KMS-11 (cell line): ENCODE results near the gene ATP13A3.

Experiments used
- H2AFZ ChIP-seq: fragments of 200-600 bp; sonication (generic); 2 replicates; pipeline ENCODE4 v1.6.1; 2016; ENCODE audit warnings: antibody characterized with exemption, mixed run types, low read depth
- H3K27ac ChIP-seq: fragments of 200-600 bp; sonication (generic); 2 replicates; pipeline ENCODE4 v1.6.1; 2016; ENCODE audit warnings: mild to moderate bottlenecking, mixed run types
- H3K27me3 ChIP-seq: fragments of 200-600 bp; sonication (generic); 2 replicates; pipeline ENCODE4 v1.6.1; 2017; ENCODE audit warnings: mild to moderate bottlenecking, low read depth, mixed run types, moderate library complexity; ENCODE audit not compliant: insufficient read depth
- H3K36me3 ChIP-seq: fragments of 200-600 bp; sonication (generic); 2 replicates; pipeline ENCODE4 v1.6.1; 2017; ENCODE audit warnings: mild to moderate bottlenecking, mixed run types; ENCODE audit not compliant: insufficient read depth
- H3K4me1 ChIP-seq: fragments of 200-600 bp; sonication (generic); 2 replicates; pipeline ENCODE4 v1.6.1; 2016; ENCODE audit warnings: mild to moderate bottlenecking, low read depth, mixed run types; ENCODE audit not compliant: poor library complexity, severe bottlenecking
- H3K4me2 ChIP-seq: fragments of 200-600 bp; sonication (generic); 2 replicates; pipeline ENCODE4 v1.7.0; 2016; ENCODE audit warnings: mild to moderate bottlenecking, mixed run types
- H3K4me3 ChIP-seq: fragments of 200-600 bp; sonication (generic); IDR thresholded peaks from 2 replicates; pipeline ENCODE4 v1.6.1; 2017; ENCODE audit warnings: low read depth, low read length, mixed read lengths; ENCODE audit not compliant: insufficient read depth
- H3K79me2 ChIP-seq: fragments of 200-600 bp; sonication (generic); 2 replicates; pipeline ENCODE4 v1.6.1; 2016; ENCODE audit warnings: low read depth, mixed run types; ENCODE audit not compliant: insufficient read depth
- H3K9ac ChIP-seq: fragments of 200-600 bp; sonication (generic); 2 replicates; pipeline ENCODE4 v1.6.1; 2016; ENCODE audit warnings: mild to moderate bottlenecking, mixed run types
- H4K20me1 ChIP-seq: fragments of 200-600 bp; sonication (generic); 2 replicates; pipeline ENCODE4 v1.6.1; 2016; ENCODE audit warnings: mild to moderate bottlenecking, mixed run types; ENCODE audit not compliant: insufficient read depth
- CTCF ChIP-seq: fragments of 200-600 bp; sonication (generic); conservative IDR thresholded peaks from 2 replicates; pipeline ENCODE4 v1.6.1; 2017; ENCODE audit warnings: low read depth, mild to moderate bottlenecking, antibody characterized with exemption, low read length, moderate library complexity, mixed read lengths

Gene ATP13A3

GRCh38 chr3:194465920-194466570 is 20.8 kb downstream of the ATP13A3 start:
- Histone ChIP-seq H4K20me1 (peaks cover 5% of the 10 kb centered on the region; the same call in 1 of the 2 replicates), H3K36me3 (no peaks in the 10 kb centered on the region), H3K4me3 (no peak overlapping the region), H3K27ac (no peak overlapping the region), H3K79me2 (peaks cover 72% of the 10 kb centered on the region), H3K4me2 (no peak overlapping the region), H3K4me1 (peaks cover 23% of the 10 kb centered on the region), H3K27me3 (no peaks in the 10 kb centered on the region), H3K9ac (no peak overlapping the region), H2AFZ (no peak overlapping the region)
- TF ChIP-seq CTCF: no peak

- no peak overlapping the region for H3K4me2 ChIP-seq
- H3K36me3 ChIP-seq: no peaks in the 10 kb centered on the region
- H3K4me1 ChIP-seq: peaks cover 23% of the 10 kb centered on the region
- H2AFZ ChIP-seq: no peak overlapping the region
- no peak overlapping the region for H3K9ac ChIP-seq
- H3K4me3 ChIP-seq: no peak overlapping the region
- H3K79me2 ChIP-seq: peaks cover 65% of the 10 kb centered on the region
- H3K27ac ChIP-seq: no peak overlapping the region
- peaks cover 5% of the 10 kb centered on the region; the same call in 1 of the 2 replicates for H4K20me1 ChIP-seq
- no peaks in the 10 kb centered on the region for H3K27me3 ChIP-seq
- TF ChIP-seq CTCF: no peak
Measured at GRCh38 chr3:194465246-194465645, 21.6 kb downstream of the ATP13A3 start.

GRCh38 chr3:194464692-194465091 is 22.1 kb downstream of the ATP13A3 start:
- no peak overlapping the region for H3K4me3 ChIP-seq
- no peak overlapping the region for H3K27ac ChIP-seq
- TF ChIP-seq CTCF: no peak
- H3K27me3 ChIP-seq: no peaks in the 10 kb centered on the region
- no peak overlapping the region for H2AFZ ChIP-seq
- no peak overlapping the region for H3K9ac ChIP-seq
- H3K4me2 ChIP-seq: no peak overlapping the region
- H3K36me3 ChIP-seq: no peaks in the 10 kb centered on the region; the same call in 1 of the 2 replicates
- H3K4me1 ChIP-seq: peaks cover 23% of the 10 kb centered on the region
- H3K79me2 ChIP-seq: peaks cover 60% of the 10 kb centered on the region
- peaks cover 5% of the 10 kb centered on the region; the same call in 1 of the 2 replicates for H4K20me1 ChIP-seq

- Histone ChIP-seq H3K4me3 (no peak overlapping the region), H3K36me3 (no peaks in the 10 kb centered on the region; the same call in 1 of the 2 replicates), H2AFZ (no peak overlapping the region), H3K27me3 (no peaks in the 10 kb centered on the region), H3K9ac (no peak overlapping the region), H3K4me1 (peaks cover 10% of the 10 kb centered on the region), H4K20me1 (peaks cover 5% of the 10 kb centered on the region; the same call in 1 of the 2 replicates), H3K27ac (no peak overlapping the region), H3K79me2 (peaks cover 42% of the 10 kb centered on the region), H3K4me2 (no peak overlapping the region)
- TF ChIP-seq CTCF: no peak
Measured at GRCh38 chr3:194462936-194463335, 23.9 kb downstream of the ATP13A3 start.
